SK-N-SH treated with all-trans-retinoic acid at 6 μM for 48 hours (cell line): ENCODE data around the gene NTM.

ENCODE experiments used
- BACH2 ChIP-seq: fragments of 250-450 bp; sonication (Bioruptor Pico); IDR thresholded peaks from 2 replicates; pipeline ENCODE4 v1.9.0; 2021; ENCODE audit warnings: mild to moderate bottlenecking, borderline replicate concordance
- RARB ChIP-seq: fragments of 250-450 bp; sonication (Bioruptor Pico); IDR thresholded peaks from 2 replicates; pipeline ENCODE4 v1.8.0; 2021; ENCODE audit warnings: mild to moderate bottlenecking, moderate library complexity
- ZNF565 ChIP-seq: fragments of 450-650 bp; formaldehyde crosslinking; conservative IDR thresholded peaks from 2 replicates; pipeline ENCODE4 v1.5.0; 2020; ENCODE audit warnings: low read depth, mild to moderate bottlenecking, moderate library complexity
- ZNF8 ChIP-seq: fragments of 450-650 bp; formaldehyde crosslinking; IDR thresholded peaks from 2 replicates; pipeline ENCODE4 v1.5.0; 2020; ENCODE audit warnings: mild to moderate bottlenecking, moderate library complexity

DNA sequence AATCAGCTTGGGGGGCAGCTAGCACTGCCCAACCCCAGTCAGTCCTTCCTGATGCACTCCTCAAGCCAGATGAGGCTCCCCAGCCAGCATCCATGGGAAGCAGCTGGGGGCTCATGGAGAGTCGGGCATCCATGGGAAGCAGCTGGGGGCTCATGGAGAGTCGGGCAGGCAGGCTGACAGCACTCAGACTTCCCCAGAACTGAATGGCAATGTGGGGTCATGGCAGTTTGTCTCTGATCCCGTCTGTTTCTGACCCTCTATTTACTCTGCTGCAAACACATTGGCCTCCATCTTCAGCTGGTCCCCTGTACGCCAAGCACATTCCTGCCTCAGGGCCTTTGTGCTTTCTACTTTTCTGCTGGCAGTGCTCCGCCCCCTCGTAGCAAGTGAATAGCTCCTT, 314.8 kb downstream of the NTM start:
- TF ChIP-seq BACH2 (CRISPR knock-in tag) (no peak), ZNF8 (CRISPR knock-in tag) (no peak), RARB (no peak), ZNF565 (CRISPR knock-in tag) (no peak)
